OCI-LY3 (cell line): ENCODE measurements around the gene BZW1.

ENCODE experiments used
- EZH2phosphoT487 ChIP-seq: fragments of 200-600 bp; shearing (Covaris generic); IDR thresholded peaks from 2 replicates; pipeline ENCODE4 v1.6.1; 2018; ENCODE audit warnings: antibody characterized with exemption, mixed run types, low read depth
- TF ChIP-seq, protein P1 (sequence below): fragments of 200-600, 300-600 bp; sonication (generic); IDR thresholded peaks from 2 replicates; pipeline ENCODE4 v1.5.1; 2014; ENCODE audit warnings: antibody characterized with exemption, low read length, low read depth

DNA sequence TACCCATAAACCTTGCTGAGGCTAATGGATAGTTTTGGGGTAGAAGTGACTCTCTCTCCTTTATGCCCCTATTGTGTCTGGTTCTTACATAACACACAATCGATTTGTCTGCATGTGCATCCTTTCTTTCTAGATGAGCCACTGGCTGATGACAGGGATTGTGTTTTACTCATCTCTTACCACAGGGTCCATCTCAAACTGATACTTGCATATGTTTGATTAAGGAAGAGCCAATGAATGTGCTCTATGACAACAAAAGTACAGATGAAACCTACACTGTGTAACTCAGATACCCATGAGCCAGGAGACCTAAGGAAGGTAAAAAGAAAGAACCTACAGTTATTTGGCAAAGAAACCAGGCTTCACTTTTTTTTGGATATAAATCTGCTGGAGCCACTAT is 13.2 kb upstream of the BZW1 start:
- TF ChIP-seq, protein P1, sequence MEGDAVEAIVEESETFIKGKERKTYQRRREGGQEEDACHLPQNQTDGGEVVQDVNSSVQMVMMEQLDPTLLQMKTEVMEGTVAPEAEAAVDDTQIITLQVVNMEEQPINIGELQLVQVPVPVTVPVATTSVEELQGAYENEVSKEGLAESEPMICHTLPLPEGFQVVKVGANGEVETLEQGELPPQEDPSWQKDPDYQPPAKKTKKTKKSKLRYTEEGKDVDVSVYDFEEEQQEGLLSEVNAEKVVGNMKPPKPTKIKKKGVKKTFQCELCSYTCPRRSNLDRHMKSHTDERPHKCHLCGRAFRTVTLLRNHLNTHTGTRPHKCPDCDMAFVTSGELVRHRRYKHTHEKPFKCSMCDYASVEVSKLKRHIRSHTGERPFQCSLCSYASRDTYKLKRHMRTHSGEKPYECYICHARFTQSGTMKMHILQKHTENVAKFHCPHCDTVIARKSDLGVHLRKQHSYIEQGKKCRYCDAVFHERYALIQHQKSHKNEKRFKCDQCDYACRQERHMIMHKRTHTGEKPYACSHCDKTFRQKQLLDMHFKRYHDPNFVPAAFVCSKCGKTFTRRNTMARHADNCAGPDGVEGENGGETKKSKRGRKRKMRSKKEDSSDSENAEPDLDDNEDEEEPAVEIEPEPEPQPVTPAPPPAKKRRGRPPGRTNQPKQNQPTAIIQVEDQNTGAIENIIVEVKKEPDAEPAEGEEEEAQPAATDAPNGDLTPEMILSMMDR: no peak
- TF ChIP-seq EZH2phosphoT487: no peak
